Natural killer cell (primary cell): ENCODE results near the gene ST8SIA2. TPM values are rescaled to one million over a fixed set of nuclear protein-coding genes. Genes with fewer than 3 reads are reported as not detected.

Experiments
- ATAC-seq, 3 donors: fragments of 150-1000 bp in 2 of 3; fragments of 200-7000 bp in 1 of 3; cut with Tn5 transposase; 1 replicate in 1 of 3; 2 replicates in 2 of 3; pipeline ENCODE4 v1.10.0; 2021; ENCODE audit warnings: mild to moderate bottlenecking in 2 of 3, moderate library complexity in 2 of 3
- DNase-seq, 2 donors: peaks; one replicate each; pipeline versions ENCODE4 v3.0.0 to v3.0.0-alpha.2; 2013 to 2021; ENCODE audit warnings: mixed read lengths in 1 of 2
- H3K27ac ChIP-seq: one replicate; pipeline ENCODE4 v1.5.1; 2013; ENCODE audit warnings: mild to moderate bottlenecking, low read length
- H3K27me3 ChIP-seq: one replicate; pipeline ENCODE4 v1.6.1; 2013; ENCODE audit warnings: low read length; ENCODE audit not compliant: control insufficient read depth, insufficient read depth
- H3K36me3 ChIP-seq: one replicate; pipeline ENCODE4 v1.6.1; 2013; ENCODE audit warnings: low read length; ENCODE audit not compliant: control insufficient read depth, insufficient read depth
- H3K4me1 ChIP-seq: one replicate; pipeline ENCODE4 v1.6.1; 2013; ENCODE audit warnings: low read length; ENCODE audit not compliant: control insufficient read depth, insufficient read depth
- H3K4me3 ChIP-seq: one replicate; pipeline ENCODE4 v1.5.1; 2013; ENCODE audit warnings: low read length
- H3K9me3 ChIP-seq: one replicate; pipeline ENCODE4 v1.6.1; 2013; ENCODE audit warnings: low read length; ENCODE audit not compliant: control insufficient read depth, insufficient read depth
- H3K27ac Mint-ChIP-seq, 2 donors: one replicate each; pipeline ENCODE4 v1.8.0; 2022; ENCODE audit warnings: mild to moderate bottlenecking in 2 of 2, mixed read lengths in 2 of 2, moderate library complexity in 1 of 2
- H3K27me3 Mint-ChIP-seq, 2 donors: one replicate each; pipeline ENCODE4 v1.8.0; 2022; ENCODE audit warnings: low read depth in 2 of 2, mixed read lengths in 2 of 2
- H3K36me3 Mint-ChIP-seq: one replicate; pipeline ENCODE4 v1.8.0; 2022; ENCODE audit warnings: mixed read lengths
- H3K4me1 Mint-ChIP-seq, 2 donors: one replicate each; pipeline ENCODE4 v1.8.0; 2022; ENCODE audit warnings: mixed read lengths in 2 of 2
- H3K4me3 Mint-ChIP-seq: one replicate; pipeline ENCODE4 v1.8.0; 2022; ENCODE audit warnings: mild to moderate bottlenecking, moderate library complexity, mixed read lengths
- H3K9me3 Mint-ChIP-seq, 2 donors: one replicate each; pipeline ENCODE4 v1.8.0; 2022; ENCODE audit warnings: mixed read lengths in 2 of 2
- CTCF ChIP-seq: fragments of 200-600 bp; IDR thresholded peaks from one replicate; pipeline ENCODE4 v1.8.0; 2022; ENCODE audit warnings: antibody characterized with exemption
- WGBS: methylation state at CpG from one replicate; pipeline ENCODE4 v1.1.7; 2013; ENCODE audit warnings: missing lambda C conversion rate; ENCODE audit not compliant: insufficient coverage; 5-methylcytosine and 5-hydroxymethylcytosine counted together
- intact Hi-C: fragments of 100-400 bp; cut with micrococcal nuclease; formaldehyde crosslinking; loops from one replicate; pipeline ENCODE4 v1.14.2; 2022
- total RNA-seq, 4 donors: library from RNA; stranded (reverse); fragments of 120-200 nt in 1 of 4; gene quantifications; one replicate each; pipeline versions ENCODE4 v1.2.3 to v1.2.4, GENCODE V29; 2013 to 2022

ST8SIA2 gene
- total RNA-seq, 3 donors from 2014 or later (not counting 1 experiment from before 2014, with no cell fraction given) = not detected

GRCh38 chr15:92463352-92463751, 69.7 kb downstream of the ST8SIA2 start:
- no peak overlapping the region for H3K27ac Mint-ChIP-seq
- intact Hi-C loops = no loop called here
- no peaks in the 10 kb centered on the region for H3K36me3 Mint-ChIP-seq
- Histone ChIP-seq H3K9me3 (no peaks in the 10 kb centered on the region), H3K27me3 (no peaks in the 10 kb centered on the region), H3K4me1 (no peaks in the 10 kb centered on the region), H3K4me3 (no peak overlapping the region), H3K36me3 (no peaks in the 10 kb centered on the region), H3K27ac (no peak overlapping the region)
- no peaks in the 10 kb centered on the region for H3K4me1 Mint-ChIP-seq
- 89% methylated on average over 5 of the region's 5 CpGs for WGBS
- ATAC-seq (no peak), DNase-seq (no peak)
- H3K4me3 Mint-ChIP-seq = no peak overlapping the region
- no peaks in the 10 kb centered on the region for H3K9me3 Mint-ChIP-seq
- peaks cover 0 to 13% of the 10 kb centered on the region in 2 donors for H3K27me3 Mint-ChIP-seq
- no peak for TF ChIP-seq CTCF

DNA sequence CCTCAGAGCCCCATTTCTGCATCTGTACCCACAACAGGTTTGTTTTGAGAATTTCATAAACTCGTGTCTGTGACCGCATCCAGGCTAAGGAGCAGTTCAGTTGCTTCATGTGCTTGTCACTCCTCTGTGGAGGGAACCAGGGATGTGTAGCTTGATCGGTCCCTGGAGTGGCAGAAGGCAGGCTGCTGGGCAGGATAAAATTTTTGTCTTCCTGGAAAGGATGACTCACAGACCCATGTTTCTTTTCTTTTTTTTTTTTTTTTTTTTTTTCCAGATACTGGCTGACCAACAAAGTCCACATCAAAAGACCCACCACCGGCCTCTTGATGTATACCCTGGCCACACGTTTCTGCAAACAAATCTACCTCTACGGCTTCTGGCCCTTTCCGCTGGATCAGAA, 70.1 kb downstream of the ST8SIA2 start:
- no peaks in the 10 kb centered on the region for H3K36me3 ChIP-seq
- H3K9me3 ChIP-seq = no peaks in the 10 kb centered on the region
- Mint-ChIP-seq H3K27me3 (peaks cover 0 to 13% of the 10 kb centered on the region in 2 donors), H3K4me3 (no peak overlapping the region), H3K27ac (no peak overlapping the region), H3K4me1 (no peaks in the 10 kb centered on the region), H3K36me3 (no peaks in the 10 kb centered on the region), H3K9me3 (no peaks in the 10 kb centered on the region)
- no peak overlapping the region for H3K27ac ChIP-seq
- 86% methylated on average over 7 of the region's 7 CpGs for WGBS
- no peak for TF ChIP-seq CTCF
- ATAC-seq (no peak), DNase-seq (no peak)
- H3K27me3 ChIP-seq = no peaks in the 10 kb centered on the region
- H3K4me1 ChIP-seq = no peaks in the 10 kb centered on the region
- no peak overlapping the region for H3K4me3 ChIP-seq
- intact Hi-C loops = no loop called here

- no peak overlapping the region for H3K27ac Mint-ChIP-seq
- peaks cover 0 to 13% of the 10 kb centered on the region in 2 donors for H3K27me3 Mint-ChIP-seq
- ATAC-seq = no peak
- WGBS = 88% methylated on average over 8 of the region's 8 CpGs
- H3K4me1 Mint-ChIP-seq = no peaks in the 10 kb centered on the region
- Histone ChIP-seq H3K36me3 (no peaks in the 10 kb centered on the region), H3K27ac (no peak overlapping the region), H3K4me3 (no peak overlapping the region), H3K27me3 (no peaks in the 10 kb centered on the region), H3K4me1 (no peaks in the 10 kb centered on the region), H3K9me3 (no peaks in the 10 kb centered on the region)
- H3K9me3 Mint-ChIP-seq = no peaks in the 10 kb centered on the region
- no peak for TF ChIP-seq CTCF
- no peak overlapping the region for H3K4me3 Mint-ChIP-seq
- H3K36me3 Mint-ChIP-seq = no peaks in the 10 kb centered on the region
- intact Hi-C loops = no loop called here
- DNase-seq = no peak
Observed at GRCh38 chr15:92466834-92467233, 73.2 kb downstream of the ST8SIA2 start.

- no peak overlapping the region for H3K4me3 Mint-ChIP-seq
Observed at GRCh38 chr15:92467245-92467644, 73.6 kb downstream of the ST8SIA2 start.

More at GRCh38 chr15:92467245-92467644, 73.6 kb downstream of the ST8SIA2 start:
- Histone ChIP-seq H3K9me3 (no peaks in the 10 kb centered on the region), H3K4me1 (no peaks in the 10 kb centered on the region), H3K27me3 (no peaks in the 10 kb centered on the region), H3K4me3 (no peak overlapping the region), H3K27ac (no peak overlapping the region), H3K36me3 (no peaks in the 10 kb centered on the region)
- no peaks in the 10 kb centered on the region for H3K4me1 Mint-ChIP-seq
- no peak overlapping the region for H3K27ac Mint-ChIP-seq
- no peak for TF ChIP-seq CTCF
- intact Hi-C loops = no loop called here
- ATAC-seq = no peak
- no peaks in the 10 kb centered on the region for H3K36me3 Mint-ChIP-seq
- 84% methylated on average over 9 of the region's 11 CpGs for WGBS
- H3K9me3 Mint-ChIP-seq = no peaks in the 10 kb centered on the region
- no peak for DNase-seq
- H3K27me3 Mint-ChIP-seq = peaks cover 0 to 13% of the 10 kb centered on the region in 2 donors
